B cell (primary cell): Measurements from ENCODE around the gene DEDD2. TPM values are rescaled to one million over a fixed set of nuclear protein-coding genes. Genes with fewer than 3 reads are reported as not detected.

ENCODE experiments used
- ATAC-seq: fragments of 200-7000 bp; cut with Tn5 transposase; one replicate; pipeline ENCODE4 v1.10.0; 2021; ENCODE audit warnings: low read depth, mild to moderate bottlenecking, moderate number of reproducible peaks, moderate library complexity
- CTCF ChIA-PET: fragments of 350-600 bp; sonication (Branson Sonifier 250); formaldehyde crosslinking; loops from one replicate; lab custom pipeline; 2021; ENCODE audit warnings: antibody characterized with exemption, inconsistent platforms; lab: Charles Lee
- POLR2A ChIA-PET: fragments of 350-600 bp; sonication (Branson Sonifier 250); formaldehyde crosslinking; loops from one replicate; lab custom pipeline; 2021; ENCODE audit warnings: antibody characterized with exemption; lab: Charles Lee
- DNase-seq: peaks from one replicate; pipeline ENCODE4 v3.0.0; 2013
- H2AFZ ChIP-seq: 2 replicates; pipeline ENCODE4 v1.6.1; 2012; ENCODE audit warnings: mild to moderate bottlenecking, low read depth, low read length; ENCODE audit not compliant: insufficient read depth, poor library complexity, severe bottlenecking
- H3K27ac ChIP-seq, 2 donors: 1 replicate in 1 of 2; 2 replicates in 1 of 2; pipeline ENCODE4 v1.5.1; 2012 to 2013; ENCODE audit warnings: low read length in 2 of 2, mild to moderate bottlenecking in 2 of 2, moderate library complexity in 1 of 2
- H3K27me3 ChIP-seq, 4 experiments: fragments of 200-600 bp in 1 of 4; sonication (generic) in 1 of 4; replicated peaks in 1 of 4; 1 replicate in 2 of 4; 2 replicates in 2 of 4; pipeline versions ENCODE4 v1.6.1 to v1.7.0; 2013 to 2016; ENCODE audit warnings: low read length in 3 of 4, mild to moderate bottlenecking in 2 of 4, mixed read lengths in 1 of 4, moderate library complexity in 1 of 4; ENCODE audit not compliant: insufficient read depth in 4 of 4, control insufficient read depth in 3 of 4; ENCODE audit errors: control extremely low read depth in 1 of 4
- H3K36me3 ChIP-seq, 2 experiments: replicated peaks in 1 of 2; 1 replicate in 1 of 2; 2 replicates in 1 of 2; pipeline versions ENCODE4 v1.6.1 to v1.7.1; 2013; ENCODE audit warnings: low read length in 1 of 2; ENCODE audit not compliant: insufficient read depth in 2 of 2, control insufficient read depth in 1 of 2; ENCODE audit errors: control extremely low read depth in 1 of 2, extremely low read depth in 1 of 2
- H3K4me1 ChIP-seq, 2 donors: fragments of 200-600 bp in 1 of 2; sonication (generic) in 1 of 2; 1 replicate in 1 of 2; 2 replicates in 1 of 2; pipeline versions ENCODE4 v1.5.1 to v1.6.1; 2013 to 2017; ENCODE audit warnings: low read length in 2 of 2; ENCODE audit not compliant: control insufficient read depth in 2 of 2, insufficient read depth in 2 of 2
- H3K4me2 ChIP-seq: replicated peaks from 2 replicates; pipeline ENCODE3; 2012; ENCODE audit warnings: mild to moderate bottlenecking, low read depth, low read length; ENCODE audit not compliant: poor library complexity, severe bottlenecking
- H3K4me3 ChIP-seq, 5 experiments: fragments of 200-600 bp in 1 of 5; sonication (generic) in 1 of 5; 1 replicate in 3 of 5; 2 replicates in 2 of 5; pipeline versions ENCODE4 v1.5.1 to v1.7.0; 2011 to 2016; ENCODE audit warnings: low read length in 4 of 5, mild to moderate bottlenecking in 4 of 5, low read depth in 2 of 5, control low read depth in 1 of 5, moderate library complexity in 1 of 5; ENCODE audit not compliant: insufficient read depth in 1 of 5; ENCODE audit errors: control extremely low read depth in 1 of 5, extremely low read depth in 1 of 5
- H3K79me2 ChIP-seq: fragments of 200-600 bp; sonication (generic); one replicate; pipeline ENCODE4 v1.6.0; 2016; ENCODE audit warnings: low read length; ENCODE audit not compliant: control insufficient read depth, insufficient read depth
- H3K9ac ChIP-seq: fragments of 200-600 bp; sonication (generic); 2 replicates; pipeline ENCODE4 v1.6.1; 2017; ENCODE audit warnings: mild to moderate bottlenecking, low read length, moderate library complexity
- H3K9me3 ChIP-seq, 3 donors: one replicate each; pipeline versions ENCODE4 v1.6.1 to v1.7.1; 2013; ENCODE audit warnings: low read length in 2 of 3; ENCODE audit not compliant: control insufficient read depth in 2 of 3, insufficient read depth in 1 of 3; ENCODE audit errors: control extremely low read depth in 1 of 3
- H4K20me1 ChIP-seq: 2 replicates; pipeline ENCODE4 v1.6.0; 2012; ENCODE audit warnings: mild to moderate bottlenecking, low read length; ENCODE audit not compliant: insufficient read depth, control insufficient read depth, poor library complexity, severe bottlenecking
- H3K27ac Mint-ChIP-seq: one replicate; pipeline ENCODE4 v1.8.0; 2021; ENCODE audit warnings: mixed read lengths
- H3K27me3 Mint-ChIP-seq: one replicate; pipeline ENCODE4 v1.8.0; 2021; ENCODE audit warnings: mixed read lengths
- H3K4me1 Mint-ChIP-seq: one replicate; pipeline ENCODE4 v1.8.0; 2021; ENCODE audit warnings: mixed read lengths
- H3K4me3 Mint-ChIP-seq: one replicate; pipeline ENCODE4 v1.8.0; 2021; ENCODE audit warnings: mixed read lengths
- H3K9me3 Mint-ChIP-seq: one replicate; pipeline ENCODE4 v1.8.0; 2022; ENCODE audit warnings: mixed read lengths; ENCODE audit not compliant: insufficient read depth
- EZH2 ChIP-seq: IDR thresholded peaks from 2 replicates; pipeline ENCODE4 v1.6.1; 2012; ENCODE audit warnings: borderline replicate concordance, low read depth, mild to moderate bottlenecking, moderate library complexity, low read length; ENCODE audit not compliant: insufficient read depth, poor library complexity, severe bottlenecking
- WGBS: methylation state at CpG from one replicate; pipeline ENCODE4 v1.1.5; 2013; ENCODE audit warnings: missing lambda C conversion rate; ENCODE audit not compliant: insufficient coverage; 5-methylcytosine and 5-hydroxymethylcytosine counted together
- intact Hi-C: fragments of 100-400 bp; cut with micrococcal nuclease; formaldehyde crosslinking; loops from one replicate; pipeline ENCODE4 v1.10.0; 2022
- polyA plus RNA-seq: library from polyadenylated mRNA; depleted of rRNA; stranded (reverse); fragments of >200 nt; gene quantifications from 2 replicates; pipeline ENCODE4 v1.2.3, GENCODE V29; 2012
- total RNA-seq, 2 donors: library from RNA; stranded (reverse); fragments of 120-200 nt in 1 of 2; gene quantifications; 1 replicate in 1 of 2; 2 replicates in 1 of 2; pipeline versions ENCODE4 v1.2.3 to v1.2.4, GENCODE V29; 2013 to 2022
- TF ChIP-seq, protein P1 (sequence below): fragments of 200-600 bp; IDR thresholded peaks from one replicate; pipeline ENCODE4 v1.8.0; 2022; ENCODE audit warnings: antibody characterized with exemption, mild to moderate bottlenecking

DEDD2 gene
- total and polyA plus RNA-seq, 2 donors (not counting 1 experiment from before 2014, with no cell fraction given) = 52.8 to 90.6 TPM

DNA sequence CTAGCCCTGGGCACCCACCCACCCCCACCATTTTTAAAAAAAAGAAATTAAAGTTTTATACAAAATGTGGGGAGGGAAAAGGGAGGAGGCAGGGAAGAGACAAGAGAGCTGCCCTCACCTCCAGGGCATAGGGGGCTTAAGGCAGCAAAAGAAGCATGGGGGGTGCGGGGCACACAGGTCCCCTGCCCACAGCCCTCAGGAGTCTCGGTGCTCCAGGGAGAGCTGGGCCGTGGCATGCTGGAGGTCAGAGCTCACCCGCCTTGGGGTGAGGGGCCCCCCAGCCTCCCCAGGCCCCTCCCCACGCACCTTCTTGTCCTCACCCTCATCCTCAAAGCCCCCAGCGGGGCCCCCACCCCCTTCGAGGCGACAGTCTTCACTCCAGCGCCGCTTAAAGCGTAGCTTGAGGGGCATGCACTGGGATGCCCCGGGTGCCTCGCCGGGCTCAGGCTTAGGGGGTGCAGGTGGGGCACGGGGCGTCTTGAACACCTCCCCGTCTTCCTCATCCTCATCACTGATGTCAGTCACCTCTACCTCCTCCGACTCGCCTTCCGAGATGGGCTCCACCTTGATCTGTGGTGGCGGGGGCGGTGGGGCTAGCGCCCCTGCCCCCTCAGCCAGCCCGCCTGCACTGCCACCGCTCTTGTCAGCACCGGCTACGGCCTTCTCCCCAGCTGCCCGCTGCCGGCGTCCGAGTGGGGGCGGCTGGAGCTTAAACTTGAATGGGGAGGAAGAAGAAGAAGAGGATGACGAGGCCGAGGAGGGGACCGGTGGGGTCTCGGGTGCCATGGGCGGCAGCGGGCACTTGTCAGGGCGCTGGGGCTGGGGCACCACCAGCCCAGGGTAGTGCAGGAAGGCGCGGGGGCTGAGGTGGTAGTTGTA, 31.0 kb upstream of the DEDD2 start:
- no peak overlapping the region for H3K27ac Mint-ChIP-seq
- no peak overlapping the region for H3K4me3 Mint-ChIP-seq

More for the DNA sequence above, 31.0 kb upstream of the DEDD2 start:
- no peak overlapping the region for H3K9ac ChIP-seq
- no peak overlapping the region for H3K4me3 ChIP-seq
- peaks cover 22% of the 10 kb centered on the region for H4K20me1 ChIP-seq
- peaks cover 0 to 4% (median 0%) of the 10 kb centered on the region in 3 donors for H3K9me3 ChIP-seq
- no peak overlapping the region for H3K4me2 ChIP-seq
- H3K4me1 Mint-ChIP-seq = peaks cover 42% of the 10 kb centered on the region
- TF ChIP-seq, protein P1, sequence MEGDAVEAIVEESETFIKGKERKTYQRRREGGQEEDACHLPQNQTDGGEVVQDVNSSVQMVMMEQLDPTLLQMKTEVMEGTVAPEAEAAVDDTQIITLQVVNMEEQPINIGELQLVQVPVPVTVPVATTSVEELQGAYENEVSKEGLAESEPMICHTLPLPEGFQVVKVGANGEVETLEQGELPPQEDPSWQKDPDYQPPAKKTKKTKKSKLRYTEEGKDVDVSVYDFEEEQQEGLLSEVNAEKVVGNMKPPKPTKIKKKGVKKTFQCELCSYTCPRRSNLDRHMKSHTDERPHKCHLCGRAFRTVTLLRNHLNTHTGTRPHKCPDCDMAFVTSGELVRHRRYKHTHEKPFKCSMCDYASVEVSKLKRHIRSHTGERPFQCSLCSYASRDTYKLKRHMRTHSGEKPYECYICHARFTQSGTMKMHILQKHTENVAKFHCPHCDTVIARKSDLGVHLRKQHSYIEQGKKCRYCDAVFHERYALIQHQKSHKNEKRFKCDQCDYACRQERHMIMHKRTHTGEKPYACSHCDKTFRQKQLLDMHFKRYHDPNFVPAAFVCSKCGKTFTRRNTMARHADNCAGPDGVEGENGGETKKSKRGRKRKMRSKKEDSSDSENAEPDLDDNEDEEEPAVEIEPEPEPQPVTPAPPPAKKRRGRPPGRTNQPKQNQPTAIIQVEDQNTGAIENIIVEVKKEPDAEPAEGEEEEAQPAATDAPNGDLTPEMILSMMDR = no peak
- no peak for TF ChIP-seq EZH2
- POLR2A ChIA-PET = interaction anchor here (0.8 kb wide), 1 partner anchor 16 kb away, joined by 6 read pairs; no protein-coding TSS in a partner anchor
- H3K9me3 Mint-ChIP-seq = no peaks in the 10 kb centered on the region
- H3K79me2 ChIP-seq = peaks cover 19% of the 10 kb centered on the region
- intact Hi-C loops = no loop called here
- H3K27me3 Mint-ChIP-seq = no peaks in the 10 kb centered on the region
- no peak for DNase-seq
- no peaks in the 10 kb centered on the region for H3K27me3 ChIP-seq
- H3K27ac ChIP-seq = no peak overlapping the region
- H3K4me1 ChIP-seq = peaks cover 27 to 44% of the 10 kb centered on the region in 2 donors
- 97% methylated on average over 39 of the region's 41 CpGs for WGBS
- ATAC-seq = no peak
- H3K36me3 ChIP-seq = peaks cover 2 to 15% of the 10 kb centered on the region in 2 experiments
- no peak overlapping the region for H2AFZ ChIP-seq
- CTCF ChIA-PET = interaction anchor here (8.9 kb wide), 1 partner anchor 31 kb away, joined by 89 read pairs; no protein-coding TSS in a partner anchor
